ENCODE measurements around the gene PER2. TPM values are rescaled to one million over a fixed set of nuclear protein-coding genes. Genes with fewer than 3 reads are reported as not detected.

The PER2 gene
- total RNA-seq, 1 donor from 2014 or later: 3.7 TPM

DNA sequence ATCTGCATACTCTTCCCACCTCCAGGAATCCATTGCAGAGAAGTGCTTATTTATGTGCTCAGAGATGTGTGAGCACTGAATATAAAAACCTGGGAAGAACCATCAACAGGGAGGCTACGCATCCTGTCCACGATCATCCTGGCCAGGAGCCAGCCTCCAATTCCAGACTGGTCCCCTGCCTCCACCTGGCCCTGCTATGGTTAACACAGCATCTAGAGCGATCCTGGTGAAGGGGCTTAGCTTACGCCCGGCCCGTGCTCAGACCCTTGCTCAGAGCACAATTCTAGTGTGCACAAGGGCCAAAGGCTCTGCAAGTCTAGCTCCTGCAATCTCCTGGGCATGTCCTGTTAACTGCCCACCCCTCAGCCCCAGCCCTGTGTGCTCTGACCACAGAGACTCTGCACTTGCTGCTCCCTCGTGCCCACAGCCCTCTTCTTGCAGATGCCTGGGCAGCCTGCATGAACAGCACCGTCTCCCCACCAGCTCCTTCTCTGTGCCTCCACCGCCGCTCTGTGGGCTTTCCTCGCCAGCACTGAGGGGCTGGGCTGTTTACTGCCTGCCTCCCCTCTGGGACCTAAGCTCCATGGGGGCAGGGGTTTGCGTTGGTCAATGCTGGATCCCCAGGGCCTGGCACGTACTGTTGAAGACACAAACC lies 6.5 kb downstream of the PER2 start:
- H3K36me3 Mint-ChIP-seq (ENCODE audit: unreplicated experiment): no peaks in the 10 kb centered on the region
- H3K27me3 Mint-ChIP-seq (ENCODE audit: unreplicated experiment): no peaks in the 10 kb centered on the region
- no peak for DNase-seq (ENCODE audit: extremely low spot score, unreplicated experiment)
- H3K4me3 Mint-ChIP-seq (ENCODE audit: unreplicated experiment): no peak overlapping the region
- no peak overlapping the region for H3K27ac Mint-ChIP-seq (ENCODE audit: unreplicated experiment)
- TF ChIP-seq, protein P1, sequence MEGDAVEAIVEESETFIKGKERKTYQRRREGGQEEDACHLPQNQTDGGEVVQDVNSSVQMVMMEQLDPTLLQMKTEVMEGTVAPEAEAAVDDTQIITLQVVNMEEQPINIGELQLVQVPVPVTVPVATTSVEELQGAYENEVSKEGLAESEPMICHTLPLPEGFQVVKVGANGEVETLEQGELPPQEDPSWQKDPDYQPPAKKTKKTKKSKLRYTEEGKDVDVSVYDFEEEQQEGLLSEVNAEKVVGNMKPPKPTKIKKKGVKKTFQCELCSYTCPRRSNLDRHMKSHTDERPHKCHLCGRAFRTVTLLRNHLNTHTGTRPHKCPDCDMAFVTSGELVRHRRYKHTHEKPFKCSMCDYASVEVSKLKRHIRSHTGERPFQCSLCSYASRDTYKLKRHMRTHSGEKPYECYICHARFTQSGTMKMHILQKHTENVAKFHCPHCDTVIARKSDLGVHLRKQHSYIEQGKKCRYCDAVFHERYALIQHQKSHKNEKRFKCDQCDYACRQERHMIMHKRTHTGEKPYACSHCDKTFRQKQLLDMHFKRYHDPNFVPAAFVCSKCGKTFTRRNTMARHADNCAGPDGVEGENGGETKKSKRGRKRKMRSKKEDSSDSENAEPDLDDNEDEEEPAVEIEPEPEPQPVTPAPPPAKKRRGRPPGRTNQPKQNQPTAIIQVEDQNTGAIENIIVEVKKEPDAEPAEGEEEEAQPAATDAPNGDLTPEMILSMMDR (IDR thresholded peaks at IDR 0.05): no peak
- peaks cover 33% of the 10 kb centered on the region for H3K4me1 Mint-ChIP-seq (ENCODE audit: unreplicated experiment)
- H3K9me3 Mint-ChIP-seq (ENCODE audit: unreplicated experiment): no peaks in the 10 kb centered on the region

DNA sequence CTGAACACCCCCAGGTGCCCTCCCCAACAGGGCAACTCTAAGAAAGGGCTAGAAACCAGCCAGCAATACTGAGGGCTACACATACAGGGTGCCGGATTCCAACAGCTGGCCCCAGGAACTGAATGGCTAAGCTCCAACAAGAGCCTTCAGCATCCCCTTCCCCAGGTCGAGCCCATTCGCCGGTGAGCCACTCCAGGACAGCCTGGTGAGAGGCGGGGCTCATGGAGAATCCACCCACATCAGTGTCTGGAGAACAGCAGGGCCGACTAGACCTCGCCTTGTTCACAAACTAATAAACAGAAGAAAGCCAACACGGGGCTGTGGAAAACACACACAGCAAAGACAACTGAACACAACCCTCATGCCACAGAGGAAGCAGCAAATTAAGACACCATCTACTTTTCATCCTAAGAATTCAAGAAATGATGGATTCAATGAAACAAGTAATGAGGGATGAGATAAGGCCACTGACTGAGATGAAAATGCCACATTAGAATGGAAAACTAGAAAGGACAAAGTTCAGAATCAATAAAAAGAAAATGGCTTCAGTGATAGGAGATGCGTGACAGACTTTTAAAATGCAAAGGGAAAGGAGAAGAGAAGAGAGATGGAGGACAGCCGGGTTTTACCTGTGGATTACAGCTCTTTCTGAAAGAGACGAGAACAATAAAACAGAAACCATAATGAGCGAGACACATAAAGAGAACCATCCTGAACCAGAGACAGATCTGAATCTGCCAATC lies 8.2 kb downstream of the PER2 start:
- H3K4me1 Mint-ChIP-seq (ENCODE audit: unreplicated experiment): peaks cover 16% of the 10 kb centered on the region
- DNase-seq (ENCODE audit: extremely low spot score, unreplicated experiment): no peak
- TF ChIP-seq, protein P1 (IDR thresholded peaks at IDR 0.05): no peak
- H3K4me3 Mint-ChIP-seq (ENCODE audit: unreplicated experiment): no peak overlapping the region
- no peak overlapping the region for H3K27ac Mint-ChIP-seq (ENCODE audit: unreplicated experiment)
- H3K9me3 Mint-ChIP-seq (ENCODE audit: unreplicated experiment): no peaks in the 10 kb centered on the region
- H3K36me3 Mint-ChIP-seq (ENCODE audit: unreplicated experiment): peaks cover 5% of the 10 kb centered on the region
- no peaks in the 10 kb centered on the region for H3K27me3 Mint-ChIP-seq (ENCODE audit: unreplicated experiment)

DNA sequence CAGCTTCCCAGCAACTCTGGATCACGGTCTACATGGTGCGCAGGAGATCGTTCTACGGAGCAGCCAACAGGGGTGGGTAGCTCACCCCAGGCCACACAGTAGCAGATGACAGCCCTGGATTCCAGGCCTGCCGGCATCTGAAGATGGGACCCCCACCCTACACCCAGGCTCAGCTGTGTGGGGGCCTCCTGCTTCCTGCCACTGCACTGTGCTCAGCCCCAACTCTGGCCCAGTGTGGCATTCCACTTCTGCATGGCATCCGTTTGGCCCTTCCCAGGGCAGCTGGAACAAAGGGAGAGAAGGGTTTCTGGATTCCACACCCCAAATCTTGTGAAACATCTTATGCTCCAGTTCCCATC lies 9.1 kb downstream of the PER2 start:
- Mint-ChIP-seq H3K9me3 (ENCODE audit: unreplicated experiment) (no peaks in the 10 kb centered on the region), H3K36me3 (ENCODE audit: unreplicated experiment) (peaks cover 6% of the 10 kb centered on the region), H3K4me3 (ENCODE audit: unreplicated experiment) (no peak overlapping the region), H3K4me1 (ENCODE audit: unreplicated experiment) (peaks cover 8% of the 10 kb centered on the region), H3K27ac (ENCODE audit: unreplicated experiment) (no peak overlapping the region), H3K27me3 (ENCODE audit: unreplicated experiment) (no peaks in the 10 kb centered on the region)
- TF ChIP-seq, protein P1 (IDR thresholded peaks at IDR 0.05): no peak
- no peak for DNase-seq (ENCODE audit: extremely low spot score, unreplicated experiment)

DNA sequence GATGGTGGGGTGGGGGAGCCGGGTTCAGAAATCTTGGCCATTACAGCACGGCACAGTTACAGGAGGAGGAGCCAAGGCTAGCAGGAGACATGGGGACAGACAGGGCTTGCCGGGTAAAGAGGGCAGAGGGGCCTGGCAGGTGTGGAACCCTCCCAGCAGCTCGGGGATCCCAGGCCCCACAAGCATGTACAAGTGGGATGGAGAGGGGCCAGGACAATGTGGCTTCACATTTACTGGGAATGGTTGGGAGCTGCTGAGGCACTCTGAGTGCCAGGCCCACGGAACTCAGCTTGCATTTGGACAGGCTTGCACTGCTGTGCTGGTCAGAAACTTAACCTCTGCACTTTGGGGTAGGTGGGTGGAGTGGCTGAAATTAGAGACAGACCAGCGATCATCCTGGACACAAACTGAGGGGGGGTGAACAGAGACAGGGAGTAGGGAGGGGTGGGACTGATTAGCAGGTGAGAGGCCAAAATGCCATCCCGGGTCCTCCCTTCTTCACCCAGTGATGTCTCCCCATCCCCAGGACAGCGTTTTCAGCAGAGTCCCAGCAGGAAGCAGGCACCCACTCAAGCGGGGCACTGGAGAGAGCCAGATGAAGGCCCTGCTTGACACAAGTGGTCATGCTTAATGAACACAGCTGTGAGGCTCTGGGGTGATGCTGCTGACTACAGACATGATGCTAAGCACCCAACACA lies 9.6 kb downstream of the PER2 start:
- no peaks in the 10 kb centered on the region for H3K27me3 Mint-ChIP-seq (ENCODE audit: unreplicated experiment)
- peaks cover 10% of the 10 kb centered on the region for H3K36me3 Mint-ChIP-seq (ENCODE audit: unreplicated experiment)
- no peaks in the 10 kb centered on the region for H3K9me3 Mint-ChIP-seq (ENCODE audit: unreplicated experiment)
- DNase-seq (ENCODE audit: extremely low spot score, unreplicated experiment): no peak
- TF ChIP-seq, protein P1 (IDR thresholded peaks at IDR 0.05): no peak
- H3K4me3 Mint-ChIP-seq (ENCODE audit: unreplicated experiment): no peak overlapping the region
- no peak overlapping the region for H3K27ac Mint-ChIP-seq (ENCODE audit: unreplicated experiment)
- H3K4me1 Mint-ChIP-seq (ENCODE audit: unreplicated experiment): peaks cover 7% of the 10 kb centered on the region

DNA sequence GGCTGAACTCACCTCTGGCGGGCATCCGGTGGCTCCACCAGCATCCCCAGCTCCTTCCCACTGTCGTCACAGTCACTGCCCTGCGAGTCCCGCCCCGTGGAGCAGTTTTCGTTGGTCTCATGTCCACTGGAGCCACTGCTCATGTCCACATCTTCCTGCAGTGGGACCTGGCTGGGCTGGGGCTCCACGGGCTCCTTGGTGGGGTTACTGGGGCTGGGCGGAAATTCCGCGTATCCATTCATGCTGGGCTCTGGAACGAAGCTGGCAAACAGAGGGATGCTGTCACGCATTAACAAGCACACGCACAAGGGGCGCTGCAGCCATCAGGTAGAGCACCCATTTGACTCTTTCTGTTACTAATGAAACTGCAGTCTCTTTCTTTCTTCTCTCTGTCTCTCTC lies 10.7 kb downstream of the PER2 start:
- Mint-ChIP-seq H3K27me3 (ENCODE audit: unreplicated experiment) (no peaks in the 10 kb centered on the region), H3K4me1 (ENCODE audit: unreplicated experiment) (no peaks in the 10 kb centered on the region), H3K36me3 (ENCODE audit: unreplicated experiment) (peaks cover 15% of the 10 kb centered on the region), H3K4me3 (ENCODE audit: unreplicated experiment) (no peak overlapping the region), H3K9me3 (ENCODE audit: unreplicated experiment) (no peaks in the 10 kb centered on the region), H3K27ac (ENCODE audit: unreplicated experiment) (no peak overlapping the region)
- TF ChIP-seq, protein P1 (IDR thresholded peaks at IDR 0.05): no peak
- DNase-seq (ENCODE audit: extremely low spot score, unreplicated experiment): no peak
